ENCODE results near the gene VWDE.

GRCh38 chr7:12450615-12451014, 47.0 kb upstream of the VWDE start:
- TF ChIP-seq POLR2AphosphoS5 (IDR thresholded peaks at IDR 0.05; ENCODE audit: low read depth, low read length) (no peak), POLR2A (IDR thresholded peaks at IDR 0.05; ENCODE audit: low read depth, low read length) (no peak)

All from GM12892 (cell line).